Hepatocyte (in vitro differentiated cells): ENCODE data around the gene SMS.

Experiments used
- EZH2 ChIP-seq: fragments of 200-600 bp; sonication (generic); IDR thresholded peaks from 2 replicates; pipeline ENCODE4 v1.6.1; 2016; ENCODE audit warnings: antibody characterized with exemption, mild to moderate bottlenecking, borderline replicate concordance
- EZH2phosphoT487 ChIP-seq: fragments of 200-600 bp; sonication (generic); IDR thresholded peaks from one replicate; pipeline ENCODE4 v1.6.1; 2018; ENCODE audit warnings: antibody characterized with exemption, mild to moderate bottlenecking, low read depth, moderate library complexity; ENCODE audit not compliant: unreplicated experiment, severe bottlenecking
- TF ChIP-seq, protein P1 (sequence below): fragments of 200-600 bp; sonication (generic); IDR thresholded peaks from 2 replicates; pipeline ENCODE4 v1.5.1; 2016; ENCODE audit warnings: antibody characterized with exemption, mild to moderate bottlenecking; ENCODE audit not compliant: poor library complexity

GRCh38 chrX:22021751-22022324 is 81.3 kb downstream of the SMS start:
- TF ChIP-seq, protein P1, sequence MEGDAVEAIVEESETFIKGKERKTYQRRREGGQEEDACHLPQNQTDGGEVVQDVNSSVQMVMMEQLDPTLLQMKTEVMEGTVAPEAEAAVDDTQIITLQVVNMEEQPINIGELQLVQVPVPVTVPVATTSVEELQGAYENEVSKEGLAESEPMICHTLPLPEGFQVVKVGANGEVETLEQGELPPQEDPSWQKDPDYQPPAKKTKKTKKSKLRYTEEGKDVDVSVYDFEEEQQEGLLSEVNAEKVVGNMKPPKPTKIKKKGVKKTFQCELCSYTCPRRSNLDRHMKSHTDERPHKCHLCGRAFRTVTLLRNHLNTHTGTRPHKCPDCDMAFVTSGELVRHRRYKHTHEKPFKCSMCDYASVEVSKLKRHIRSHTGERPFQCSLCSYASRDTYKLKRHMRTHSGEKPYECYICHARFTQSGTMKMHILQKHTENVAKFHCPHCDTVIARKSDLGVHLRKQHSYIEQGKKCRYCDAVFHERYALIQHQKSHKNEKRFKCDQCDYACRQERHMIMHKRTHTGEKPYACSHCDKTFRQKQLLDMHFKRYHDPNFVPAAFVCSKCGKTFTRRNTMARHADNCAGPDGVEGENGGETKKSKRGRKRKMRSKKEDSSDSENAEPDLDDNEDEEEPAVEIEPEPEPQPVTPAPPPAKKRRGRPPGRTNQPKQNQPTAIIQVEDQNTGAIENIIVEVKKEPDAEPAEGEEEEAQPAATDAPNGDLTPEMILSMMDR, result no peak
- TF ChIP-seq EZH2 (no peak), EZH2phosphoT487 (no peak)
